ENCODE results near the gene LY6G5C.

DNA sequence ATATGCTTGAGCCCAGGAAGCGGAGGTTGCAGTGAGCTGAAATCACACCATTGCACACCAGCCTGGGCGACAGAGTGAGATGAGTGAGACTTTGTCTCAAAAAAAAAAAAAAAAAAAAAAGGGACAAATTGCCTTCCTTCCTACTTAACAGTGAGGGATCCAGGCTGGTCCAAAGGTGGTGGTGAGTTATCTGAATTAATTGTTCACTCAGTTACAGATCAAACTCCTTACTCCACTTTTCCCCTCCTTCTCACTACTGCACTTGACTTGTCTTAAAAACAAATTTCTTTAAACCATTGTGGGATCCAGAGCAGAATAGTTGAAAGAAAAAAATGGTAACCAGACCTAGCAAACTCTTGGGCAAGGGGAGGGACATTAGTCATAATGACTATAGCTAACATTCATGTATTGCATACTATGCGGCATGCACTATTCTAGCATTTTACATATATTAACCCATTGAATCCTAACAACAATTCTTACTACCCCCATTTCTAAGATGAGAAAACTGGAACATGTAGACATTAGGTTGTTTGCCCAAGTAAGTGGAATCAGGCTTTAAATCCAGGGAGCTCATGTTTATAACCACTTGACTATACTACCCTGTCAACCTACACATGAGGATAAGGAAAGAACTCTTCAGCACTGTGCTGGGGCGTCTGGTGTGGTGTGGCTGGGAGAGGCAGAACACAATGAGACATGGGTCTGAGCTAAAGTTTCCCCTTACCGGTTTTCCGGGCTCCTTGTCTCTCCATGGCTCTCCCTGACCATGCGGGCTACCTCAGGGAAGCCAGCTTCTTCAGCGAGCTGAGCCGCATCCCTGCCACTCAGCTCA, 17.5 kb downstream of the LY6G5C start:
- TF ChIP-seq, protein P1, sequence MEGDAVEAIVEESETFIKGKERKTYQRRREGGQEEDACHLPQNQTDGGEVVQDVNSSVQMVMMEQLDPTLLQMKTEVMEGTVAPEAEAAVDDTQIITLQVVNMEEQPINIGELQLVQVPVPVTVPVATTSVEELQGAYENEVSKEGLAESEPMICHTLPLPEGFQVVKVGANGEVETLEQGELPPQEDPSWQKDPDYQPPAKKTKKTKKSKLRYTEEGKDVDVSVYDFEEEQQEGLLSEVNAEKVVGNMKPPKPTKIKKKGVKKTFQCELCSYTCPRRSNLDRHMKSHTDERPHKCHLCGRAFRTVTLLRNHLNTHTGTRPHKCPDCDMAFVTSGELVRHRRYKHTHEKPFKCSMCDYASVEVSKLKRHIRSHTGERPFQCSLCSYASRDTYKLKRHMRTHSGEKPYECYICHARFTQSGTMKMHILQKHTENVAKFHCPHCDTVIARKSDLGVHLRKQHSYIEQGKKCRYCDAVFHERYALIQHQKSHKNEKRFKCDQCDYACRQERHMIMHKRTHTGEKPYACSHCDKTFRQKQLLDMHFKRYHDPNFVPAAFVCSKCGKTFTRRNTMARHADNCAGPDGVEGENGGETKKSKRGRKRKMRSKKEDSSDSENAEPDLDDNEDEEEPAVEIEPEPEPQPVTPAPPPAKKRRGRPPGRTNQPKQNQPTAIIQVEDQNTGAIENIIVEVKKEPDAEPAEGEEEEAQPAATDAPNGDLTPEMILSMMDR (IDR thresholded peaks at IDR 0.05), result no peak
- TF ChIP-seq EZH2 (IDR thresholded peaks at IDR 0.05; ENCODE audit: borderline replicate concordance, insufficient read depth, low read depth, low read length, poor library complexity, severe bottlenecking), result no peak

All from B cell (primary cell).